HuH-7 (cell line): ENCODE results near the gene MSH3.
"Not testable (repeated sequence)": the region's sequence is repeated elsewhere in the genome, so short reads cannot be mapped to it uniquely, and the experiment has no call there.

Experiments
- DNase-seq: peaks from one replicate; pipeline ENCODE4 v3.0.0; 2011; ENCODE audit warnings: low spot score

Gene MSH3

DNA sequence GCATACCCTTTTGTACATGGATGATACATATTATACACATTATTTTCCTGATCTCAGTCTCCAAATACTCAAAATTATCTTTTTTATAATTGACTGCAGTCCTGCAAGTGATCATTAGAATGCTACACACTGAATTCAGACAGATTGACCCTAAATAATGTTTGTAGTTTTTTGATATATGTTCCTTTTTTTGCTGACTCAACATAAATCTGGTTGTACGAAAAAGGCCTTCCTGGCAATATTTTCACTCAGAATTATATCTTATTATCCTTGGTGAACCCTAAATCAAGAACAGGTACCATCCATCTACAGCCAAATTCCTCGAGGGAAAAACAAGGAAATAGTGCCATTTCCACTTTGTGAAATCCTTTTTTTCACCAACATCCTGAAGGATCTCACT is 200.1 kb downstream of the MSH3 start:
- DNase-seq: no peak

DNA sequence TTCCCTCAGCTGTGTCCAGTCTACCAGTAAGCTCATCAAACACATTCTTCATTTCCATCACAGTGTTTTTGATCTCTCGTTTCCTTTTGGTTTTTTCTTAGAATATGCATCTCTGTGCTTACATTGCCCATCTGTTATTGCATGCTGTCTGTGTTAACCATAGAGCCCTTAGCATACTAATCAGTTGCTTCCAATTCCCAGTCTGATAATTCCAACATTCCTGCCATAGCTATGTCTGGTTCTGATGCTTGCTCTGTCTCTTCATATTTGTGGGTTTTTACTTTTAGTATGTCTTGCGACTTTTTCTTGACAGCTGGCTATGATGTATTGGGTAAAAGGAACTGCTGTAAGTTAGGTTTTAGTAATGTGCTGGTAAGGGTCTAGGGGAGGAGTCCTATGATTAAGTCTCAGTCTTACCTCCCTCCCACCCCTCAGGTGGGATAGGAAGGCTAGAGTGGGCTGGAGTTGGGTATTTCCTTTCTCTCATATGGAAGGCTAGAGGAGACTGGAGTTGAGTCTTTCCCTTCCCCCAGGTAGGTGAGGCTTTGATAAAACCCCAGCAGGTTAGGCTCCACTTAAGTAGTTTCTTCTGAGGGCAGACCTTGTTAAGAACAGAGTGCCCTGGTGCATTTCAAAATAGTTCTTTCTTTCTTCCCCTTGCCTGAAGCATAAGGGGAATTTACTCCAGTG is 206.6 kb downstream of the MSH3 start:
- DNase-seq: no peak

DNA sequence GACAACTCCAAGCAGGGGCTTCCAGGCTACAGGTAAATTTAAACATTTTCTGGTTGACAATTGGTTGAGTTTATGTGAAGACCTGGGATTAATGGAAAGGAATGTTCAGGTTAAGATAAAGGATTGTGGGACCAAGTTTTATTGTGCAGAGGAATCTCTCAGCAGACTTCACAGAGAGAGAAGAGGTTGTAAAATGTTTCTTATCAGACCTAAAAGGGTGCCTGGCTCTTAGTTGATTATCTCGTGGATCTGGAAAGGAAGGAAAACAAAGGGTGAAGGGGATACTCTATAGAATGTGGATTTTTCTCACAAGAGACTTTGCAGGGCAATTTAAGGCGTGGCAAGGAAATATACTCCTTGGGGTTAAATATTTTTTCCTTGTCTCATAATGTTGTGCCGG is 209.3 kb downstream of the MSH3 start:
- DNase-seq: no peak

DNA sequence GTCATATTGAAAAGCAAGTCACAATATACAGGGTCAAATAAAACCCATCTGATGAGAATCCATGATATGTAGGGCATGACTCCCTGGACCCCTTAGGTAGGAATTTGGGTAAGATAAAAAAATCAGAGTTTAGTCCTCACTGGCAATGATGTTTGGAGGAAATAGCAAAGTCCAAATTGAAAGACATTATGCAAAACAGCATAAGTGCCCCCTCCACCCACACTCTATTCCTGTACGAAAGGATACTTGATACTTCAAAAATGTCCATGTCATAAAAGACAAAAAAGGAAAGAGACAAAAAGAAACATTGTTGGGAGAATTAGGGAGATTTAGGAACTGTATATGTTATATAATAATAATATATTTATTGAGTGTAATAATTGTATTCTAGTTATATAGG is 209.7 kb downstream of the MSH3 start:
- no peak for DNase-seq

DNA sequence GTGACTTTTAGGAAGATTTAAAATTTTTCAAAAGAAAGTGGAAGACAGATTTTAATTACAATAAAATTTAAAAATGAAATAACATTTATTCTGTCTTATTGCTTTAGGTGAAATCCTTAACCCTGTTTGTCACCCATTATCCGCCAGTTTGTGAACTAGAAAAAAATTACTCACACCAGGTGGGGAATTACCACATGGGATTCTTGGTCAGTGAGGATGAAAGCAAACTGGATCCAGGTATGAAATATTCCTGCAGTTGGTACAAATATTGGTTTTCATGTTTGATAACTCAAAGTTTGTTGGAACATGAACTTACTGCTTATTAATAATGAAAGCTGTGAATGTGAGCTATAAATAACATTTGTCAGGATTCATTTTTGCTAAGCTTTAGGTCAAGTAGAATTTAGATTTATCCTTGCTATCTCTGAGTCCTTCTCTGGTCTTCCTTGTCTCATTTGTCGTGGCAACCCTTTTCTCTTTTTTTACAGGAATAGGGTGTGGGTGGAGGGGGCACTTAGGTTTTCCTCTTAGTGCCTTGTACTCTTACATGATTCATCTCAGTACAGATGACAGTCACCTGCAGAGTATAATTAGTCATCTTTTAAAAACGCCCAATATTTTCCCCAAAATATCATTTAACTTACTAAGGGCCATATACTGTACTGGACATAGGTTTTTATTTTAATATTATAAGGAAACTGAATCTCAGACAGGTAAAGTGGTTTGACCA is 210.4 kb downstream of the MSH3 start:
- no peak for DNase-seq

DNA sequence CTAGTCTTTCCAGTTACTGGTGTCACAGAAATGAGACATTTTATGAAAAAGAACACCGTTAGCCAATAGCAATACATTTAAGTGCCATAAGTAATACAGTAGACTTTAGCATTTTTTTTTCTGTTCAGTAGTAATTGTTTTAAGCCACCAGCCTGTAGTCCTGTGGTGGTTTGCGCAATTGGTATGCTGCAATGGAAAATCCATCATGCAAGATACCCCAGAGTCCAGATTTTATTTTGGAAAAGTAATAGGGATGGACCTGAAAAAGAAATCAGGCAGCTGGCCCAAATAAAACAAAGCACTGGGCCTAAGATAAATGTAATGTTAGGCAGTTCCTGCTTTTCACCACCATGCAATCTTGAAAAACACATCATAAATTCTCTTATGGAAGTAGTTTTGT is 211.1 kb downstream of the MSH3 start:
- no peak for DNase-seq

DNA sequence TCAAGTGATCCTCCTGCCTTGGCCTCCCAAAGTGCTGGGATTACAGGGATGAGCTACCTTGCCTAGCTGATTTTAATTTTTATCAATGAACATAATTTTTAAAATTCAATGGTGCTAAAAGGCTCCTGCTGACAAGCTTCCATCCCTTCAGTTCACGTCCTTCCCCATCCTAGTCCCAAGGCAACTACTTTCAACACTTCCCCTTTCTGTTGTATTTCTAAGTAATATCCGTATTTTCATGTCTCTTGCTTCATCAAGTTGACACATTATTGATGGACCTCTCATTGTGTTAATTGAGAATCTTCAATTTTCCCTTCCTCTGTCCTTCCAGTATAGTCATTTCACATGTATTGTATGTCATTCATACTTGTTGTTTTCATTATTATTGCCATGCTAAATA is 211.9 kb downstream of the MSH3 start:
- DNase-seq: no peak

DNA sequence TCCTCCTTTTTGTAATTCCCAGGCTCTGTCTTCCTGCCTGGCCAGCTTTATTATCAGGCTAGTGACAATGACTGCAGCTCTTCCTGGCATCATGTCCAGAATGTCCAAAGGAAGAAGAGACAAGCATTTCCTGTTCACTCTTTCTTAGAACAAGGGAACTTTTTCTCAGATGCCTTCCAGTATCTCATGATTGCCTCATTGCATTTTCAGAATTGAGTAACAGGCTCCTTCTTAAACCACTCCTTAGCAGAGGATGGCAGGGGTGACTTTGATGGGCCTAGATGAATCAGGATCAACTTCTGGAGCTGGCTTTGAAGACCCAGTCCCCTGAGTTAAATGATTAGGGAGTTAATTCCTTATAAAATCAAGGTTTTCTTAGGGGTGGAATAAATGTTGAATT is 212.8 kb downstream of the MSH3 start:
- no peak for DNase-seq

DNA sequence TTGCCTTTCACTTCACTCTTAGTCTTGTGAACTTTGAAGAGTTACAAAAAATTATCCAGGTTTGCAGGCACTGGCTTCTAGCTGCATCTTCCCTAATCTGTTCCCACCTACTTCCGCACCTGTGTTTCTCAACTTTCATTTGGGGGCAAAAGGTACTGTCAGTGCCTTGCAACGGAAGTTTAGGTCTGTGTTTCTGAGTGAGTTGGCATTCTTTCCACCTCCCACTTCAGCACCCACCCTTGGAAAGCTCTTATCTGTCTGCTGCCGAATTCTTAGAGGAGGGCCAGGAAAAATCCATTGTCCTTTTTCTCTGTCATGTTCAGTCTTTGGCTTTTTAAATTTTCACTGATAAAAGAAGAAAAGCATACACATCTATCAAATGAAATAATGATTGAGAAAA is 216.0 kb downstream of the MSH3 start:
- no peak for DNase-seq

DNA sequence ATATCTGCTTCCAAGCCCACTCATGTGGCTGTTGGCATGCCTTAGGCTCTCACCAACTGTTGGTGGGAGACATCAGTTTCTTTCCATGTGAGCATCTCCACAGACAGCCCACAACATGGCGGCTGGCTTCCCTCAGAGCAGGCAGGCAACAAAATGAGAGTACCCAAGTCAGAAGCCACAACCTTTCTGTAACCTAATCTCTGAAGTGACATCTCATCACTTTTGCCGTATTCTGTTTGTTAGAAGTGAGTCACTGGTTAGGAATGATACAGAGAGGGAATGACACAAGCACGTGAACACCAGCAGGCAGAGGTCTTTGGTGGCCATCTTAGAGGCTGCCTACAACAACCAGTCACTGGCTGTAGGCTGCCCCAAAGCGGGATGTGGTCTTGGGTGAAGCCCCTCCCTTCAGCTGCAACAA is 217.1 kb downstream of the MSH3 start:
- no peak for DNase-seq

DNA sequence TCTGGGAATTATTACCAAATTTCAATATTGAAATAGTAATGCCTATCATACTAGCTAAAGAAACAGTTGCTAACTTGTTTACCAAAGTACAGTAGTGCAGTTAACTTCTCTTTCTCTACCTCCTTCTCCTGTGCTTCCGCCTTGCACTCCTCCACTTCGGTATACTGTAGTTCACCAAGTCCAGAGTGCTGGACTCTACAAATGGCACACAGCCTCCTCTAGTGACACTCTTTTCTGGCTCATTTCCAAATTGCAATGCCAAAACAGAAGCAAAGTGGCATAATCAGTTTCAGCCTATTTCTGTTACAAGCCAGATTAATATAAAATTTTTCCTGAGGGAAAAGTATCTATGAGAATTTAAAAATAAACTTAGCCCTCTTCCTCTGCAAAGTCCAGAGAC is 219.7 kb downstream of the MSH3 start:
- no peak for DNase-seq

DNA sequence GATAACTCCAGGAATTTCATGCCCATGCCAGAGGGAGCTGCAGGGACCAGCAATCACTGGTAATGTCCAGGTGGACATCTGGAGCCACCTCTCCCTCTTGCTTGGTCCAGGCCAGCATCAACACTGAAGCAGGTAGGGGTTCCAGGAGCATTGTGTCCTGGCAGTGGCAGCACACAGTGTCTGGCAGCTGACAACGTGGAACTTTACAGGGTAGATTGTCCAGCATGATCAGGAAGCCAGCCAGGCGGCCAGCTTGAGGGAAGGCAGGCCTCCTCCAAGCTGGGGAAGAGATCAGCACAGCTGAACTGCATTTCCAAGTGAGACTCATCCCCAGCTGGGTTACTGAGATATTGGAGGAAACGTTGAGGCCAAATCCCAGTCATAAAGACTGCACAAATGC is 223.1 kb downstream of the MSH3 start:
- DNase-seq: no peak

DNA sequence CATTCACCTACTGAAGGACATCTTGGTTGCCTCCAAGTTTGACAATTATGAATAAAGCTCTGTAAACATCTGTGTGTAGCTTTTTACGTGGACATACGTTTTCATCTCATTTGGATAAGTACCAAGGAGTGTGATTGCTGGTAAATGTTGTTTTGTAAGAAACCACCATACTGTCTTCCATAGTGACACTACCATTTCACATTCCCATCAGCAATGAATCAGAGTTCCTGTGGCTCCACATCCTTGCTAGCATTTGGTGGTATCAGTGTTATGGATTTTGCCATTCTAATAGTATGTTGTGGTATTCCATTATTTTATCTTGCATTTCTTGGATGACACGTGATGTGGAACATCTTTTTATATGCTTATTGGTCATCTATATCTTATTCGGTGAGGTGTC is 227.3 kb downstream of the MSH3 start:
- DNase-seq: no peak

DNA sequence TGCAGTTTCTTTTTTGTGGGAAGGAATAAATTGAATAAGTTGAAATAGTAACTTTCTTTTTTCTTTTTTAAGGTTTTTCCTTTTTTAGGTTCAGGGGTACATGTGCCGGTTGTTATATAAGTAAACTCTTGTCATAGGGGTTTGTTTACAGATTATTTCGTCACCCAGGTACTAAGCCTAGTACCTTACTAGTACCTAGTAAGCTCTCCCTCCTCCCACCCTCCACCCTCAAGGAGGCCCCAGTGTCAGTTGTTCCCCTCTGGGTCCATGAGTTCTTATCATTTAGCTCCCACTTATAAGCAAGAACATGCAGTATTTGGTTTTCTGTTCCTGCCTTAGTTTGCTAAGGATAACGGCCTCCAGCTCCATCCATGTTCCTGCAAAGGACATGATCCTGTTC is 228.9 kb downstream of the MSH3 start:
- not testable (repeated sequence) for DNase-seq

DNA sequence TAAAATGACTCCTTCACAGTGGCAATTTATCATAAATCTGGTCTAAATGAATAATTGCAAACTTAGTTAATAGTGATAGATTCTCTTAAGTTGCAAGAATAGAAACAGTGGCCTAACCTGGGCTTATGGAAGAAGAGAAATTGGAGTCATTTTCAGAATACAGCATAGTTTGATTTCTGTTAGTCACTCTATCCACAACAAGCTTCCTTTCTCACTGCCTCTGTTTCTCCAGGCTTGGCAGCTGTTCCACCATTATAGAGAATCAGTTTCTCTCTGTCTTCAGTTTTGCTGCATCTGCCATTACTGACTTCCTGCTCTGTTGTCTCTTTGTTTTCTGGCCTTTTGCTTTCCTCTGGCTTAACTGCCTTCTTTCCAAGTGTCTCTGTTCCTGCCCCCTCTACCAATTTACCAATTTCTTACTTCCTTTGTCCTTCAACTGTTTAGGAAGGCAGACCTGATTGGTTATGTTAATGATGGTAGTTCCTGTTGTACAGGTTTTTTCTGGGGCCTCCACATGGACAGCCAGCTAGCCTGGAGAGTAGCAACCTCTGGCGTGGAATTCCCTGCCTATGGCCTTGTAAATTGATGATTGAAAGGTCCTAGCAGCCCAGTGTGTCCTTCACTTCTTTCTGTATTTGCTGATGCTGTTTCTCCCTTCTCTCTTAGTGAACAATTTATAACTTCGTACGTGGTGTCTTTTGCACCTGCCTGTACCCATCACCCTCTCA is 229.8 kb downstream of the MSH3 start:
- no peak for DNase-seq

DNA sequence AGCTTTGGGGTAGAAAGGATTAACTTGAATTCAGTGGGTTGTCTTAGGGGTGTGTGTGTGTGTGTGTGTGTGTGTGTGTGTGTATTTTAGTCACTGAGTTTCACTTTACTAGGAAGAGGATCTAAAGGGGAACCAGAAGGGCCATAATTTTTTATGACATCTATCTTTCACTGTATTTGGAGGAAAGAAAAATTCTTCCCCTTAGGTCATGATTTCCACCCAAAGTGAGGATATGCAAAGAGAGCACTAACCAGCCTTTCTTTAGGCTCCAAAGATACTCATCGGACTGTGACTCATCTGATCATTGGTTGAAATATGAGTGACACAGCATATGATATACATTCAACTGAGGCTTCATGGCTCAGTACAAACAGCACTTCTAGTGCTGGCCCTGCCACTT is 230.5 kb downstream of the MSH3 start:
- DNase-seq: no peak

DNA sequence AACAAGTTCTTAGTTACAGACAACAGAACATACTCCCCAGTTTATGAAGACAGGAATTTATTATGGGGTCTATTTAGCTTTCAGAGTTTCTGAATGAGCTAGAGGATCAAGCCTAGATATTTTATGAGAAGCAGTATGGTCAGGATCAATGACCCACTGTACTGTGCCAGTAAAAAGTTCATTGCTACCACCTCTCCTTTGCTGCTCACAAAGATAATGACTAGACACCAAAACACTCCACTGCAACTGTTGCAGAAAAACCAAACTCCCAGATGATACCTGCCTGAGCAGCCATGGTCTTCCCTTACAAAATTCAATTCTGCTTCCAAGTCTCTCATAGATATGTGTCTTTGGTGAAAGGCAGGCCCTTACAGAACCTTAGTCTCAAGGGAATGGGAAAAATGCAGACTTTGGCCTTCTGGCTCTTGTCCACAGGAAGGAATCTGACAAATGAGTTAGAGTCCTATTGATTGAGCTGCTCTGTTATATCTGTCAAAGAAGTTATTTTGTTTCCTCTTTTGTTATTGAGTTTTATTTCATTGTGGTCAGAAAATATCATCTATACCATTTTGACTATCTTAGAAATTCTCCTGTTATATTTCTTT is 231.0 kb downstream of the MSH3 start:
- no peak for DNase-seq

DNA sequence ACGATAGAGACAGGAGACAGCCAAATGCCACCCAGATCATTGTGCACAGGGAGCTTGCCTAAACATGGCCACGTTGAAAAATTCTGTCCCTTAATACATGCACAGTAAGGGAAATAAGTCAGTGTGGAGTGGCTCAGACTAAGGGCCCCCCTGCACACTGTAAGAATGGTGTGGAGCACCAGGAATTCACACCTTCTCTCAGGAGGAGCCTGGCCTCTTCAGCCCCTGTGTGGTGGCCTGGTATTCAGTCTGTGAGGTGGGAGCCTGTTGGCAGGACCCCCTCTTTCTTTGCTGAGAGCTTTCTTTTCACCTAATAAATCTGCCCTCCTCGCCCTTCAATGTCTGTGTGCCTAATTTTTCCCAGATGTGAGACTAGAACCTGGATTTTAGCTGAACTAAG is 239.6 kb downstream of the MSH3 start:
- no peak for DNase-seq

DNA sequence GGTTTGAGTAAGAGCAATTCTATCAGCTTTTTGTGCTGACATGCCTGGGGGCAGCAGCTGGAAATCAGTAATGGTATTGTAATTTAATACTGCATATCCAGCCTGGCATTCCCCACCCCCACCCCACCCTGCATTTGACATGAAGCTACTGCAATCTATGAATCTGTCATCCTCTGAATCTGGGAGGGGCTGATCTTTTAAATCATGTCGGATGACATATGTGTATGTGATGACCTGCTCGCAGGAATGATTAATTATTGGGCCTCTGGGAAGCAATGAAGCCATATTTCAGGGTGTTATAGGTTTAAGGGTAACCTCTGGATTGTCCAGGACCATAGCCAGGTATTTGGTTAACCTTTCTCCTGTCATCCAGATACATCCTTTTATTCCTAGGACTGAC is 241.1 kb downstream of the MSH3 start:
- DNase-seq: no peak

DNA sequence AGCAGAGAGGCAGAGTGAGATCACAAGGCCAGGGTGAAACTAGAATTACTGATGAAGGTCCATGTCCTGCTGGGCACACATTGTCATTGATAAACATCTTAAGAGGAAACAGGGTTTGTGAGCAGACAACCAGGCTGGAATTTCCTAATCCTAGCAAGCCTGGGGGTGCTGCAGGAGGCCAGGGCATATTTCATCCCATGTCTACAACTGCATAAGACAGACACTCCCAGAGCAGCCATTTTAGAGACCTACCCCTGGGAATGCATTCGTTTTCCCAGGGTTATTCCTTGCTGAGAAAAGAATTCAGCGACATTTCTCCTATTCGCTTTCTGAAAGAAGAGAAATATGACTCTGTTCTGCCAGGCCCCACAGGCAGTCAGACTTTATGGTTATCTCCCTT is 248.2 kb downstream of the MSH3 start:
- DNase-seq: not testable (repeated sequence)

DNA sequence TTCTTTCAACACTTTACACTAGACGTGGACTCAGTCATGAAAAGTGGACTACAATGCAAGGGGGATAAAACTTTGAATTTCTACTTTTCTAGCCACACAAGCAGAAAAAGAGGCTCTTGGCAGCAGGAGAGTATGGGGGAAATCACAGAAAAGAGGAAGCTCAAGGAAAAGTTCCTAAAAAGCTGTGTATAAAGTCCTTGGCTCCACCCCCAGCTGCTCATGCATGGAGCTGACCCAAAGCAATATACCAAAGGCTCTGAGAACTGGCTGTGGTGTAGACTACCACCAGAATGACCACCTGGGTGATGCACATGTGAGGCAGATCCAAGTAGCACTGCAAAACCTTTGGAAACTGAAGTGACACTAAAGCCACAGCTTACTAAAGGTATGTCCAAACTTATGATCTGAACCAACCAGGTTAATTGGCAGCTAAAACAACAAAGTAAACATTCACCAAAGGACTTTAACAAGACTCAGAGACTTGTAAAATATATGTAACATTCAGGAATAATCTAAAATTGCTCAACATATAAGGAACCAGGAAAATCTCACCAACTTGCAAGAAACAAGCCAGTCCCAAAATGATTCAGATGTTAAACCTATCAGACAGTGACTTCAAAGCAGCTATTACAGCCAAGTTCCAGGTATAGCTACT is 250.2 kb downstream of the MSH3 start:
- no peak for DNase-seq

DNA sequence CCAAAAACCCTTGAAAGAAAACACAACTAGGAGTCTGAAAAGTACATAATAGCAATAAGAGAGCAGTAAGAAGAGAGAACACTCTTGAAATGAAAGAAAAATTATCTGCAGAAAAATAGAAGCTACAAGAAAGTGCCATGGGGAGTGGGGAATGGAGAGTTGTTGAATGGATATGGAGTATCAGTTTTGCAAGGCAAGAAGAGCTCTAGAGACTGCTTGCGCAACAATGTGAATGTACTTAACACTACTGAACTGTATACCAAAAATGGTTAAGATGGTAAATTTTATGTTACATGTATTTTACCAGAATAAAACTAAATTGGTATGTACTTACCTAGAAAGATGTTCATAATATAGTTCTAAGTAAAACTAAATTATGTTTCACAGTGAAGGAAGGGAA is 251.0 kb downstream of the MSH3 start:
- DNase-seq: no peak
